ENCODE measurements around the gene RDX.

DNA sequence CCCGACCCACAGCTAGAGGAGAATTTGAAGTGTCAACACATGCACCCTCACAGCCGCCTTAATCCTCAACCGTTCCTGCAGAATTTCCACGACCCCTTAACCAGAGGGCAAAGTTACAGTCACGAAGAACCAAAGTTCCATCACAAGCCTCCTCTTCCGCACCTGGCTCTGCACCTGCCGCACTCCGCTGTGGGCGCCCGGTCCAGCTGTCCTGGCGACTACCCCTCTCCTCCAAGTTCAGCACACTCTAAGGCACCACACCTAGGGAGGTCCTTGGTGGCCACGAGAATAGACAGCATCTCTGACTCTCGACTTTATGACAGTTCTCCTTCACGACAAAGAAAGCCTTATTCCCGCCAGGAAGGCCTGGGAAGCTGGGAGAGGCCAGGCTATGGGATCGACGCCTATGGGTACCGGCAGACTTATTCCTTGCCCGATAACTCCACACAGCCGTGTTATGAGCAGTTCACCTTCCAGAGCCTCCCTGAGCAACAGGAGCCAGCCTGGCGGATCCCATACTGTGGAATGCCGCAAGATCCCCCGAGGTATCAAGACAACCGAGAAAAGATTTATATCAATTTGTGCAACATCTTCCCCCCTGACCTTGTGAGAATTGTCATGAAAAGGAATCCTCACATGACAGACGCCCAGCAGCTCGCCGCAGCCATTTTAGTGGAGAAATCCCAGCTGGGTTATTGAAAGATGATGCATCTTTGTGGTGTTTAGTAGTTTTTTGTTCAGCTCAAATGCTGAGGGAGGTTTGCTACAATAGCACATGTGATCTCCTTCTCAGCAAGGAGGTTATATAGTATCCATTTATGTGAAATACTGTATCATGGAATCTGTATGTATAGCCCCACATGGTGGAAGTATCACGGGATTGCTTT, 131.1 kb downstream of the RDX start:
- TF ChIP-seq, protein P1, sequence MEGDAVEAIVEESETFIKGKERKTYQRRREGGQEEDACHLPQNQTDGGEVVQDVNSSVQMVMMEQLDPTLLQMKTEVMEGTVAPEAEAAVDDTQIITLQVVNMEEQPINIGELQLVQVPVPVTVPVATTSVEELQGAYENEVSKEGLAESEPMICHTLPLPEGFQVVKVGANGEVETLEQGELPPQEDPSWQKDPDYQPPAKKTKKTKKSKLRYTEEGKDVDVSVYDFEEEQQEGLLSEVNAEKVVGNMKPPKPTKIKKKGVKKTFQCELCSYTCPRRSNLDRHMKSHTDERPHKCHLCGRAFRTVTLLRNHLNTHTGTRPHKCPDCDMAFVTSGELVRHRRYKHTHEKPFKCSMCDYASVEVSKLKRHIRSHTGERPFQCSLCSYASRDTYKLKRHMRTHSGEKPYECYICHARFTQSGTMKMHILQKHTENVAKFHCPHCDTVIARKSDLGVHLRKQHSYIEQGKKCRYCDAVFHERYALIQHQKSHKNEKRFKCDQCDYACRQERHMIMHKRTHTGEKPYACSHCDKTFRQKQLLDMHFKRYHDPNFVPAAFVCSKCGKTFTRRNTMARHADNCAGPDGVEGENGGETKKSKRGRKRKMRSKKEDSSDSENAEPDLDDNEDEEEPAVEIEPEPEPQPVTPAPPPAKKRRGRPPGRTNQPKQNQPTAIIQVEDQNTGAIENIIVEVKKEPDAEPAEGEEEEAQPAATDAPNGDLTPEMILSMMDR (IDR thresholded peaks at IDR 0.05): no peak
- TF ChIP-seq POLR2A (IDR thresholded peaks at IDR 0.05): no peak

All from esophagus squamous epithelium (tissue), 4 donors.